LNCaP clone FGC (cell line): ENCODE results near the gene TEX22.

Experiments
- DNase-seq: peaks from one replicate; pipeline ENCODE4 v3.0.0-alpha.2; 2011; ENCODE audit warnings: low read depth
- H3K4me3 ChIP-seq: 2 replicates; pipeline ENCODE4 v1.5.1; 2011; ENCODE audit warnings: mild to moderate bottlenecking, low read depth, low read length, control low read depth
- CTCF ChIP-seq: IDR thresholded peaks from 2 replicates; pipeline ENCODE4 v1.5.1; 2012; ENCODE audit warnings: mild to moderate bottlenecking; ENCODE audit not compliant: control insufficient read depth, insufficient read depth; ENCODE audit errors: extremely low read depth

Gene TEX22

DNA sequence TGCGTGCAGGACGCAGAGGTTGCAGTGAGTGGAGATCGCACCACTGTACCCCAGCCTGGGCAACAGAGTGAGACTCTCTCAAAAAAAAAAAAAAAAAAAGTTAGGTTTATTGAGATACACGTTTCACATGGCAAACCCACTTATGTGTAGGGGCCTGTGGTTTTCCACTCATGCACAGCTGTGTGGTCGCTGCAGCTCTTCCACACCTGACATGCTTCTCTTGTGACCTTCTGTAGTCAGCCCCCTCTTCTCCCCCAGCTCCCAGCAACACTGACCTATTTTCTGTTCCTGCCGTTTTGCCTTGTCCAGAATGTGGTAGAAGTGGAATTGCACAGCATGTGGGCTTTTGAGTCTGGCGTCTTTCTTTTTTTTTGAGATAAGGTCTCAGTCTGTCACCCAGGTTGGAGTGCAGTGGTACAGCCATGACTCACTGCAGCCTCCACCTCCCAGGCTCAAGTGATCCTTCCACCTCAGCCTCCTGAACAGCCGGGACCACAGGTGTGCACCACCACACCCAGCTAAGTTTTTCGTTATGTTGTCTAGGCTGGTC is 29.7 kb downstream of the TEX22 start:
- no peak for TF ChIP-seq CTCF
- no peak for DNase-seq
- H3K4me3 ChIP-seq = no peak overlapping the region

GRCh38 chr14:105430042-105430441 is 31.7 kb downstream of the TEX22 start:
- no peak for DNase-seq
- H3K4me3 ChIP-seq = no peak overlapping the region
- TF ChIP-seq CTCF = no peak

DNA sequence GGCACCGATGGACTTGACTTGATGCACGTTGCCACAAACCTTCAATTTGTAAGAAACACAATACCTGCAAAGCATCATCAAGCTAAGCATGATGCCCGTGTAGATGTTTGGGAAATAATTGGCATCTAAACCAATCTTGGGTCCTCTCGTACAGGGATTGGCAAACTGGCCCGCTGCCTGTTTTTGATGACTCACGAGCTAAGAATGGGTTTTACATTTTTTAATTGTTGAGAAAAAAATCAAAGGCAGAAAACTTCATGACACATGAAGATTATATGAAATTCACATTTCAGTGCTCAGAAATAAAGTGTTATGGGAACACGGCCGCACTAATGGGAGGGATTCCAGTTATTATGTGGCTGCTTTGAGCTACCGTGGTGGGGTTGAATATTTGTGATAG is 32.2 kb downstream of the TEX22 start:
- no peak overlapping the region for H3K4me3 ChIP-seq
- DNase-seq = no peak
- no peak for TF ChIP-seq CTCF

DNA sequence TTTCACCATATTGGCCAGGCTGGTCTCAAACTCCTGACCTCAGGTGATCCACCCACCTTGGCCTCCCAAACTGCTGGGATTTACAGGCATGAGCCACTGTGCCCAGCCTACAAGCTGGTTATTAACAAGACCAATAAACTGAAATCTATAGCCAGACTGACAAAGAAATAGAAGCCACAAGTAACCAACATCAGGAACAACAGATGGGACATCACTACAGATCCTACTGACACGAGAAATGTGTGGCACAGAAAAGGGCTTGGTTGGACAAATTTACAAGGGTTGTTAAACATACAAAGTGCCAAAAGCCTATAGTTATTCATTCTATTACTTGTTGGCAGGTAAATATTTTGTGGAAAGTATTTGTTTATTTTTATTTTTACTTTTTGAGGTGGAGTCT is 32.9 kb downstream of the TEX22 start:
- DNase-seq = no peak
- TF ChIP-seq CTCF = no peak
- H3K4me3 ChIP-seq = no peak overlapping the region

GRCh38 chr14:105432657-105433056 is 34.3 kb downstream of the TEX22 start:
- DNase-seq = no peak
- H3K4me3 ChIP-seq = no peak overlapping the region
- TF ChIP-seq CTCF = no peak

DNA sequence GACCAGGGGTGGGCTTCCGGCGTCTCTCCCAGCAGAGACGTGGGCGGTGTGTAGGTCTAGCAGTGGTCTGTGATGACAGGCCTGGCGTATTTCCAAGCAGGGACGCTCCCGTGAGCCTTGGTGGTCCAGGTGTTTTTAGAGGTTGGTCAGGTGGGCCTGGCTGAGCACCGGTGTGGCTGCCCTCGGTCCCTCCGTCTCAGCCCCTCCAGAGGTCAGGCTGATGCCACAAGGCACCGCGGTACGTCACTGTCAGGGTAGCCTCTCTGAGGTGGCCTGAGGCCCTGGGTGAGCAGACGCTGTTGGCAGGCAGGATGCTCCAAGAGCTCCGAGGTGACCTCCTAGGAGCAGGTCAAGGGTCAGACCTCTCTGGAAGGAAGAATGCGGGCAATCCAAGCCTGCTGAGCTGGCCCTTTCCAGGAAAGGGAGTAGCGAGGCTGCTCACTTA is 34.8 kb downstream of the TEX22 start:
- no peak for DNase-seq
- no peak overlapping the region for H3K4me3 ChIP-seq
- TF ChIP-seq CTCF = no peak

GRCh38 chr14:105436402-105436801 is 38.1 kb downstream of the TEX22 start:
- no peak for TF ChIP-seq CTCF
- no peak for DNase-seq
- no peak overlapping the region for H3K4me3 ChIP-seq
